GM19240 (cell line): ENCODE data around the gene RAD51B.
"Not testable (repeated sequence)": the region's sequence is repeated elsewhere in the genome, so short reads cannot be mapped to it uniquely, and the experiment has no call there.

Experiments
- DNase-seq: peaks from one replicate; pipeline ENCODE4 v3.0.0; 2011; ENCODE audit warnings: low spot score; ENCODE audit not compliant: insufficient read length

RAD51B gene

DNA sequence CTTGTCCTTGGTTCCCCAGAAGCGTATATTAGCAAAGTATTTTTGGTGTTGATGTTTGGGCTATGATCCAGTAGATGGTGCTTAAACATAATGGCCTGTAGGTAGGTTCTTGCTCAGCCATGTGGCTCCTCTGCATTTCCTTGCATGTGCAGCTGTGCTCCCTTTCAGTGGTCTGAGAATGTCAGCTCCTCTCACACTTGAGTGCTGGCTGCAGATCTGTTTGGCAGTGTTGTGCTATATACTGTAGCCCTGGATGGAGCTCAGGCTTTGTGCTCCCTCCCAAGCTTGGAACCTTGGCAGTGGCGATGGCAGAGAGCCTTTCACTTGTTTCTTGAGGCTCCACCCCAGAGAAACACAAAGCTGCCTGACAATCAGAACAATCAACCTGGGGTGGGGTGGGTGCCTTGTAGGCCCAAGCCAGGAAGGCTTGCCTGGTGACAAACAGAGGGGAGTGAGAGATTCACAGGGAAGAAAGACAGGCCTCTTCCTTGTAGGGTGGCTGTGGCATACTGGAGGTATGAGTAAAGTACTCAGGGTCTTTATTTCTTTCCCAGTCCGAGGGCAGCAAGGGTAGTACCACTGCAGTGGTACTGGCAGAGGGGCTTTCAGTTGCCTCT, 255.3 kb downstream of the RAD51B start:
- DNase-seq: no peak

DNA sequence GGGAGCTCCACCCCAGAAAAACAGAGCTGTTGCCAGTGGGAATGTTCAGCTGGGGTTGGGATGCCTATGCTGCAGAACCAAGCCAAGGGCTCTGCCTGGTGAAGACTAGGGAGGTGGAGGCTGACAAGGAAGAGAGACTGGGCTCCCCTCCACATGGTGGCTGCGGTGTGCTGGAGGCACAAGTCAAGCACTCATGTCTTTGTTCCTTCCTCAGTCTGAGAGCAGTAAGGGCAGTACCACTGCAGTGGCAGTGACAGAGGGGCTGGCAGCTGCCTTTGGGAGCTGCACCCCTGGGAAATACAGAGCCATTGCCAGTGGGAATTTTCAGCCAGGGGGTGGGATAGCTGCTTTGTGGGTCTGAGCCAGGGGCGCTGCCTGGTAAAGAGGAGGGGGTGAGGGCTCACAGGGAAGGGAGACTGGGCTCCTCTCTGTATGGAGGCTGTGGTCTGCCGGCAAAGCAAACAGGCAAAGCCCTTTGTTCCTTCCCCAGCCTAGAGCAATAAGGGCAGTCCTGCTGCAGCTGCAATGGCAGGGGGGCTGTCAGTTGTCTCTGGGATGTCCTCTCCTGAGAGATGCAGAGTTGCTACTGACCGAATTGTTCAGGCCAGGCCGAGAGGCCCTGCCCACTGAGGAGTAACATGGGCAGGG, 255.9 kb downstream of the RAD51B start:
- DNase-seq: no peak

DNA sequence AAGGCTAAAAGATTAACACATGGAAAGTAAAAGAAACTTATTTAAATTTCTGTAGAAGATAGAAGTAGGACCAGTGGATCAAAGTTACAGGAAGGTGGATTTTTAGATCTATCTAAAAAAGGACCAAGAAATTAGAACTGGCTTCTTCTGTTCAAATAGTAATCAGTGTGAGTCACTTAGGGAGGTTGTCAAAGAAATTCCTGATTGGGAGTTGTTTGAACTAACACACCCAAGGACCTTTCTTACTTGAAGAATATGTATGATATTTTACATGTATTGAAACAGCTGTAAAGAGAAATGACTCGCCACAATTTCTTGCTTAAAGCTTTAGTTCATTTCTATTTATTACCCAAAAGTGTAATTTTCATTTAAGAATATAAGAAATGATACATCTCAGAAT, 256.9 kb downstream of the RAD51B start:
- DNase-seq: no peak

DNA sequence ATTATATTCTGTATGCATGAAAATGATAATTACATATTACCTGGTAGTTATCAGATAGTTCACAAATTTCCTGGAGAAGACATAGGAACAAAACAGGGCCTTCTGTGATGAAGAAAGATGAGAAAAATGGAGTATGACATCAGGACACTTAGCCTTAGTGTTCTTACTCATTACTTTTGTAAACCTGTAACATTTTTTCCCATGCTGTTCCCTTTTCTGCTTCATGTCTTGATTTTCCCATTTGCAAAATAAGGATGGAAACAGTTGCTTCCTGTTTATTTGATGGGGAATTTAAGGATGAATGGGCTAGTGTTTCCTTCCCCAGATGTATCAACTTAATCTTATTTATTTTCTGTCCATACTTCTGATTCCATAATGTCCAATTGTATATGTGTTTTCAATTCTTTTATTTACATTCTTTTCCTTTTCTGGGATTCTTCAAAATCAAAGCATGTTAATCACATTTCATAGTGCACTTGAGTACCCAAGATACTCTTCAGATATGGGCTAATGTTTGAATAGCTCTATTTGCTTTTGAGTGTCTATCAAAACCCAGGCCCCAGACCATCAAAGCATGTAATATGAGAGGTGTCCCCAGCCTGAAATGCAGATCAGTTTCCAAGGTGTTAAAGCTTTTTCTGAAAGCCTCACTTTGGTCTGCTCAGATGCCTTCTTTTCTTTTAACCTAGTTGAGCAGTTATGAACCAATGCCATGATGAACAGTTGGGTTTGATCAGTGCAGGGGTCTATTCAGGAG, 260.5 kb downstream of the RAD51B start:
- DNase-seq: no peak

DNA sequence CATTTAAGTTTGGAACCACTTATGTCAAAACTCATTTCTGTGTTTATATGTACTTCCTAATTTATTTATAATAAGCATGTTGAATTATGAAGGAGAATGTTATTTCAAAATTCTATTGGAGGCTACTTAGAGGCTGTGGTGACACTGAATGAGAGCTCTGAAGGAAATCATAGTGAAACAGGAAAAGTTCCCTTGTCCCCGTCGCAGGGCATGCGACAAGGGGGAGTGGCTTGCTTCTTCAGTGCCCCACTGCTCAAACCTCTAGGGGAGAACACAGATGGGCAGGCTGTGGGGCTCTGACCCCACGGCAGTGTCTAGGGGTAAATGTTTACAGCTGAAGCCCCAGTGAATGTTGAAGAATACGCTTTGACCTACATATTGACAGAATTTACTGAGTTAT, 261.9 kb downstream of the RAD51B start:
- no peak for DNase-seq

DNA sequence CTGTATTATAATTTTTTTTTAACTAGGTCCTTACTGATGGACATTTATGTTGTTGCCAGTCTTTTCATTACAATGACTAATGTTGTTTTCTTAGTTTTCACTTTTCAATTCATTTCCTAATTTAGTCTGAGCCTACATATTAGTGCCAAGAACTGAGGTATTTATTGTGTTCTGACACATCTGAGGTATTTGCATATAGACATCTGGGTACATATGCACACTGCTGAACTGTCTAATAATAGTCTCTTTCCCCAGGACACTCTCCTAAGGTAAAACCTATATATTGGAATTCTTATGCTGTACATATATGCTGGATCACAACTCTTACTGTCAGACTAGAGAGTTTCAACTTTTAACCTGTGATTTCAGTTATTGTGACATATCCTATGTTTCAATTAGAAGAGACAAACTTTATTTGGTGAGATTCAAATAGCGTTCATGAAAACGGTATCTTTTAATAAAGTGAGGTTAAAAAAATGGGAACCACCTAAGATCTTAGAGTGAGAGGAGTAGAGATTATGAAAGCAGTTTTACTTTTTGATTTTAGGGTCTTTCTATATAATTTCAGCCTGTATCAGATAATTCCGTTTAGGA, 263.2 kb downstream of the RAD51B start:
- DNase-seq: no peak

DNA sequence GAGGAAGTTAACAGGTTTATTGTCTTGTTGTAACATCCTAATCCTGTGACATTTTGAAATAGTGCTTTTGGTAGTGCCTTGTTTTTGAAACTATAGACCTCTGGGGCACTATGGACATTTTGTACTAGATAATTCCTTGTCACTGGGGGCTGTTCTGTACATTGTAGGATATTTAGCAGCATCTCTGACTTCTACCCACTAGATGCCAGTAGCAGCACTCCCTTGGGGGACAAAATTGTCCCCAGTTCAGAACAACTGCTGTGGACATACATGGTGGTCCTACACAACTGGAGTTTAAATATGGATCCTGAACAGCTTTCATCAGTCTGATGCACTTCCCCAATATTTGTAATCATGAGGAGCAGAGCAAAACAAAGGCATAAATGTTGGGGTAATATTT, 264.7 kb downstream of the RAD51B start:
- no peak for DNase-seq

DNA sequence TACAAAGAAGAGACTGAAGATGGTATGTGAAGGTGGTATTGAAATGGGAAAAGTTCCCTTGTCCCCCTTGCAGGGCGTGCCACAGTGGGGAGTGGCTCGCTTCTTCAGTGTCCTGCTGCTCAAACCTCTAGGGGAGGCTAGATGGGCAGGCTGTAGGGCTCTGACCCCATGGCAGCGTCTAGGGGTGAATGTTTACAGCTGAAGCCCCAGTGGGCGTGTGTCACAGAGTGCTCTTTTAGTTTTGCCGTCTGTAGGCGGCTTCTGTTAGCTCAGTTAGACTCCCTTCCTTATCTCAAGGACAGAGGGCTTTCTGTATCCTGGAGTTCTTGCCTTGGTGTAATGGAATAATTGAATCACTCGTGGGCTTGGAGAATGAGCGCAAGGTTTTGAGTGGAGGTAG, 266.2 kb downstream of the RAD51B start:
- no peak for DNase-seq

DNA sequence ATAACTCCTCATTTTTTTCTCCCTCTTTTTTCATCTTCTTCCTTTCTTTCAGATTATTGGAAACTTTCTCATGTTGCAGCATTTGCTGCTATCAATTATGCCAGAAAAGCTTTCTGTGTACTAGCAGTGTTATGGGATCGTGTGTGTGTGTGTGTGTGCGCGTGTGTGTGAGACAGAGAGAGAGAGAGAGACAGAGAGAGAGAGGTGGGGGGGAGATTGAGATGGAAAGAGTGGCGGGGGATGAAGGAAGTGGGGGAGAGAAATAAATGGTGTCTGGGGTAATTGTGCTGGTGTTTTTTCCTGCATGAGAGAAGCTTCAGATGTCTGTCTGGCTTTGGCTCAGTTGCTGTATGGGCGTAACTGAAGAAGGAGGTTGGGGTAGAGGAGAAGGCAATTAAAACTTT, 268.9 kb downstream of the RAD51B start:
- no peak for DNase-seq

DNA sequence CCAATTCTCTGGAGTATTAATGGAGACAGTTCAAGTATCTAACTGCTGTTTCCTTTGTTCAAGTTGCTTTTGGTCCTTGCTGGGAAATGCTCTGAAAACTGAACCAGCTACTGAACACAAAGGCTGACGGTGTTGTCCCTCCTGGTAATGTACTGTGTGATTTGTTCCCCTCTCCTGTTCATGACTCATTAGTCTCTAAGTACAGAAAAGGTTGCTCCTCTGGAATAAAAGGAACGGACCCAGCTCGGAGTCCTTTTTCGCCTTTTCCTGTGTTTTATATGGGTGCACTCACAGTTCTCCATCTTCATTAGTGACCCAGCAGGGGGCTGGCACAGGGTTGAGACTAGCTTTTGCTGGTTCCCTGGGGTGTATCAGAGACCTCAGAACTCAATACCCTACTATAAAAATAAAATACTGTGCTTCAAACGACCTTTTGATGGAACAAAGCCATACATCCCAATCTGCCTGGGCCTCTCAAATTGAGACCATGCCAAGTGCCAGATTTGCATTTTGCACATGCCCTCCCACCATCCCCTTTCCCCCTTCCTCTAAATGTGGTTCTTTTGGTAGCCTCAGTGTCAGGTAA, 269.7 kb downstream of the RAD51B start:
- DNase-seq: no peak

DNA sequence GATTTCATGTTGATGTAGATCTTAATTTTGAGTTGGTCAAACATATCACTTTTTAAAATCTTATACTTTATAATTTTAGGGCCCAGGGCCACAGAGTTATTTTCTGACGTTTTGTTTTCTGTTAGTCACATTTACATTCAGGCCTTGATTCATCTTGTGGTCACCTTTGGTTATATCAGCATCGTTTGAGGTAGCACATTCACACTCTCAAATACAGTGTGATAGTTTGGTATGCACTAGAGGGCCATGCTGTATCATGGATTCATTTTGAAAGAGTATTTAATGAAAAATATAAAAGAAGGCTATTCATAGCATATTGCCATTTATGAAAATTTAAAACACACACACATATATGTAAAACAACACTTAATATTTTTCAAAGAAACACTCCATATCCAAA, 274.6 kb downstream of the RAD51B start:
- no peak for DNase-seq

DNA sequence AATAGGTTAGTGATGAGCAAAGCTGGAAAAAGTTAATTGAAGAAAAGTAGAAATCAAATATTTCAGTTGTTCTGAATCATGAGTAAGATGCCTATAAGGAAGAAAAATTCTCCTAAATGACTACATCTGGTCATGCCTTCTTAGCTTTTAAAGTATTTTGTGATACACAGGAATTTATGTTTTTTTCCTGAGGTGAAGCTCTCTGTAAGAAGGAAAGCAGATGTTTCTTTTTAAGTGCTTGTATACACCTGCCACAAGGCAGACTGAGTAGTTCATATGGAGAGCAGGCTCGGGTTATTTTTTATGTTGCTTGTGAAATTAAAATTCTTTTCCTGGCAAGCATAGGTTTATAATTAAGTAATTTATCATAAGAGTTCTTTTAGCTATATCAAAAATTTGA, 275.2 kb downstream of the RAD51B start:
- no peak for DNase-seq

DNA sequence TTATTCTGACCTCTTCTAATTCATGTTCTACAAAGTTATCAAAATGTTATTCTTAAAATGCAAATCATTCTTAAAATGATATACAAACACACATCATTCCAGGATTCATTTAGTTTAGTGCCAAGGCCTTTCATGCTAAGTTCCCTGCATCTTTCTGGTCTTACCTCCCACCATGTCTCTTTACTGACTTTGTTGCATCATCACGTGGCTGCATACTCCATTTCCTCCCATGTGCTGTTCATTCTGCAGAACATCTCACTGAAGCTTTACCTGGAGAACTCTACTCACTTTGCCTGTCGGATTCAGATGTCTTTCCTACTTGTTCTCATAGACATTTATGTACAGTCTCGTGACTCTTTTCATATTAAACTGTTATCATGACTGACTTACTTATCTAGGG, 278.1 kb downstream of the RAD51B start:
- no peak for DNase-seq

DNA sequence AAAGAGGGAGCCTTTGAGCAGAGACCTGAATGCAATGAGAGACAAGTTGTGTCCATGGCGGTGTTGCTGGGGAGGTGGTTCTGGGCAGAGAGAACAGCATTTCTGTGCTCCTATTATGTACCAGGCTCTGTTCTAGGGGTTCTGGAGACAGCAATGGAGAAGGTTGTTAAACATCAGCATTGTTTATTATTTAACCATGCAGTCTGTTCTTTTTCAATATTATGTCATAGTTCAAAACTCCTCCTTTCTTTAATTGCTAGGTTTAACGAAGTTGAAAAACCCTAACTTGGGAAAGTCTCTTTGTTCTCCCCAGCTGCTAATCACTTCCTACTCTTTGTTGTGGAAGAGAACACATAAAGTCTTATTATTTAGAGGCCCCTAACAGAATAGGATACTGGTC, 279.3 kb downstream of the RAD51B start:
- no peak for DNase-seq

DNA sequence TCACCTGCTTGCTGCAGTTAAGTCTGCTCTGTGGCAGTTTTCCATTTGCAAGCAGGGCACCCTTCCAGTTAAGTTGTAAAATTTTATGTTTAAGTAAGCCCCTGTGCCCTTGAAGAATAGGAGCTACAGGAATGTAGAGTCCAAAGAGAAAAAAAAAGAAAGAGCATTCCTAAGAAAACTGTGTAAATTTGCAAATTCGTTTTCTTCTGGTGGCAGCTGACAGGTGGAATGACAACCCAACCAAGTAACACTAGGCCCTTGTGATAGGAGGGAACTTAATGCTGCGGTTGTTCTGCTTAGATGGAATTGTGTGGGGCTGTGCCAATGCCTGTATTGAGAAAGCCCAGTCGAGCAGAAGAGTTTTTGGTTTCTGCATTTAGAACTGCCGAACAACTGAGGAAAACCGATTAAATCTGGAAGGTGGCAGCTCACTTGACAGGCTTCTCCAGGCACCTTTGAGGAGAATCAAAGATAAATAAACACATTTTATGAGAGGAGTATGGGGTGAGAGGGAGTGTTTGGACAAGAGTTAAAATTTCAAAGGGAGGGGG, 280.0 kb downstream of the RAD51B start:
- DNase-seq: no peak

DNA sequence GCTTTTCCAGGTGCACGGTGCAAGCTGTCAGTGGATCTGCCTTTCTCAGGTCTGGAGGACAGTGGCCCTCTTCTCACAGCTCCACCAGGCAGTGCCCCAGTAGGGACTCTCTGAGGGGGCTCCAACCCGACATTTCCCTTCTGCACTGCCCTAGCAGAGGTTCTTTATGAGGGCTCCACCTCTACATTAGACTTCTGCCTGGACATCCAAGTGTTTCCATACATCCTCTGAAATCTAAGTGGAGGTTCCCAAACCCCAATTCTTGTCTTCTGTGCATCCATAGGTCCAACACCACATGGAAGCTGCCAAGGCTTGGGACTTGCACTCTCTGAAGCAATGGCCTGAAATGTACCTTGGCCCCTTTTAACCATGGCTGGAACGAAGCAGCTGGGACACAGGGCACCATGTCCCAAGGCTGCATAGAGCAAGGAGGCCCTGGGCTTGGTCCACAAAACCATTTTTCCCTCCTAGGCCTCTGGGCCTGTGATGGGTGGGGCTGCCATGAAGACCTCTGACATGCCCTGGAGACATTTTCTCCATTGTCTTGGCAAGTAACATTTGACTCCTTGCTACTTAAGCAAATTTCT, 282.2 kb downstream of the RAD51B start:
- not testable (repeated sequence) for DNase-seq

DNA sequence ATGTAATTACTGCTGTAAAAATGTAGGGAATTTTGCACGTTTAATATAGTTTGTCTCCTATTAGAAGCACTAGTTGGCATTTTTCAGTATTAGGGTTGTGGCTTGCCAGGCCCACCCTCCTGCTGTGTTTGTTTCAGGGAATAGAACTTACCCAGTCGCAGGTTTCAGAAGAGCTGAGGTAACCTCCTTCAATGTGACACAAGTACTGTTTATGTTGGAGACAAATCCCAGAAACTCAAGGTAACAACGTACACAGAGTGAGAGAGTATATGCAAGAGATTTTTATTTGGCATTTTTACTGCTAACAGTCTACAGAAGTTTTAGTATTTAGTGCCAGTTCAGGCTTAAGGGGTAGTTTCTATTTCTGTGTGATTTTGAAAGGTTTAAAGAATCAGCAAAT, 284.3 kb downstream of the RAD51B start:
- DNase-seq: no peak

DNA sequence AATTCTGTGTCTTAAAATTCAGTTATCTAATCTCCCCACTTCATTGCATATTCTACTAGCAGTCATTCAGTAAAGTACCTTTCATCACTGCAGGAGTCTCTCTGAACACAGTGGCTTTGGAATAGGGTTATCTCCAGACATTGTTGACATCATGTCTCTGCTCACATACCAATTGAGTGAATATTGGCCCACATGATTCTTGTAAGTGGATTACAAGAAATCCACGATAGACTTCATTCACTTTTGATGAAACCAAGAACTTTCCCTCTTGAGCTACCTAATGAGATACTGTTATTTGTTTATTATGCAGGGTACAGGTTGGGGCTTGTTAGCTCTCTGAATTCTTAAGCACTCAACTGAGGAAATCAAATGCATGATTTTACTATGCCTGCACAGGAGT, 284.9 kb downstream of the RAD51B start:
- no peak for DNase-seq

DNA sequence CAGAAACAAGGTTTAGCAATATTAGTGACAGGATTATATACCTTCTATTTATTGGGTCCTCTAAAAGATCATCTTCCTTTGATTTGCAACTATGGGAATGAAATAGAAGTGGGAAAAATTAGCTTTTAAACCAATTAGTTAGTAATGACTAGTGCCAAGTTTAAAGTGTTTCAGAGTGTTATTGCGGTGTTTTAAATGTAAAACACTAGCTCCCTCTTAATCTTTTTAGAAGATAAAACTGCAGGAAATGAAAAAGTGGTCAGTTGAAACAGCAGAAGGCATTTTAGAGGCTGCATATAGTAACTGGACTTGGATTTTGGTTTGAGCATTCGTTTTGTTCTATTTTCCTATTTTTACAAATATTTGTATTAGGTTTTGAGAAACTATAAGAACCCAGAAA, 286.2 kb downstream of the RAD51B start:
- no peak for DNase-seq

DNA sequence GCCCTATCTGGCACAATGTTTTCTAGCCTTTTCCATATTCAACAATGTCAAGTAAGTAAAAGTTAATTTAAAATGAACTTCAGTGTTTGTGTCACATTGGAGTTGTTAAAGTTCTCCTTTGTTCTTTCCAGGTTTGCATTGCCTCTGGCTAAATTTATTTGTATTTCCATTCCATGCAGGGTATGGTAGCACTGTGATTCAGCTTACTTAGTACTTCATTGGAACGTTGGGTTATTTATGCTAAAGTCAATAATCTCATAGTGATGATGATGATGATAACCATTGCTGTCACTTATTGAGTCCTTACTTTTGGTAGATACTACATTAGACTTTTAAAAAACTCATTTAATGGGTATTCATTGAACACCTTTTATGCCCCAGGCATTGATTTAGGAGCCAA, 286.9 kb downstream of the RAD51B start:
- no peak for DNase-seq

DNA sequence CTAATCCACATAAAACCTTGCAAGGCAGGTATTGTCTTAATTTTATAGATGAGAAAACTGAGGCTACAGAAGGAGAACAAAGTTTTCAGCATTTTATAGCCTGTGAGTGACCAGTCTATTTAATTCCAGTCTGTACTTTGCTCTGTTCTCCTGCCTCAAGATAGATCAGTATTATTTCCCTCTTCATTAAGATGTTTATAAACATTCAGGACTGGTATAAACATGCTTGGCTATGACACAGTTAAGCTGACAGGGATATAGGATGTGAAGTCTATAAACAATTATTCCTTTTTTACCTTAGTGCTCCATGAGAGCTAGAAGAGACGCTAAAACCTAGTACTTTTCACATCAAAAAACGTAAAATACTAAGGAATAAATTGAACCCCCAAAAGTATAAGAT, 287.3 kb downstream of the RAD51B start:
- no peak for DNase-seq
